ENCODE measurements around the gene BICDL1. TPM values are rescaled to one million over a fixed set of nuclear protein-coding genes. Genes with fewer than 3 reads are reported as not detected.

Gene BICDL1
- total and polyA plus RNA-seq, 10 of the 15 experiments (the other 5 are each of a cell fraction or from before 2014, with no cell fraction given), result 0.72 to 12.3 (median 4.2) TPM

- no peak overlapping the region for H3K4me2 ChIP-seq (ENCODE audit: control insufficient read depth, insufficient read depth)
- H3K79me2 ChIP-seq (ENCODE audit: control insufficient read depth, insufficient read depth, low read length), result peaks cover 36% of the 10 kb centered on the region
- H3K27ac ChIP-seq (ENCODE audit: control insufficient read depth, insufficient read depth), result no peak overlapping the region
- H3K9me3 ChIP-seq (replicated peaks; ENCODE audit: control insufficient read depth, insufficient read depth, low read length), result no peaks in the 10 kb centered on the region
- H2AFZ ChIP-seq (ENCODE audit: control insufficient read depth, low read depth, low read length), result no peak overlapping the region
- RAD21 ChIA-PET (ENCODE audit: unreplicated experiment), result interaction anchor here (1.6 kb wide), 1 partner anchor 17 kb away, joined by 4 read pairs; the partner anchor contains the start of gene RAB35
- H3K27me3 ChIP-seq (replicated peaks in 1 of 2; ENCODE audit: control insufficient read depth in 2 of 2, insufficient read depth in 2 of 2, low read length in 1 of 2), result no peaks in the 10 kb centered on the region
- FAIRE-seq (no peak), DNase-seq (ENCODE audit: low read depth, low spot score) (no peak), ATAC-seq (no peak)
- WGBS (ENCODE audit: insufficient coverage, insufficient replicate concordance, low lambda C conversion rate, missing lambda C conversion rate), result 93% methylated on average over 11 of the region's 11 CpGs
- H3K9ac ChIP-seq (ENCODE audit: control insufficient read depth, insufficient read depth, low read length), result no peak overlapping the region
- CTCF ChIA-PET, result interaction anchor here (0.7 to 1.2 kb wide), 2 partner anchors 13 to 101 kb away, joined by 3 to 4 read pairs; partner anchors contain the start of gene RPLP0
- in situ Hi-C loops (cut with MboI) (no loop called here), intact Hi-C loops (cut with micrococcal nuclease; ENCODE audit: unreplicated experiment) (no loop called here)
- TF ChIP-seq KDM1A (IDR thresholded peaks at IDR 0.05; ENCODE audit: borderline replicate concordance) (no peak), SP1 (IDR thresholded peaks at IDR 0.05; ENCODE audit: low read depth, low read length) (no peak)
- no TSS peak for BruUV-seq (replicated peaks)
- H4K20me1 ChIP-seq (ENCODE audit: control insufficient read depth, insufficient read depth), result no peaks in the 10 kb centered on the region; the same call in 1 of the 2 replicates
- H3K4me3 ChIP-seq, result no peak overlapping the region
- H3K4me1 ChIP-seq (ENCODE audit: control insufficient read depth, insufficient read depth, low read length), result peaks cover 16% of the 10 kb centered on the region
- H3K36me3 ChIP-seq (ENCODE audit: control insufficient read depth in 2 of 2, insufficient read depth in 2 of 2, low read length in 1 of 2), result peaks cover 39 to 75% of the 10 kb centered on the region in 2 experiments
- POLR2A ChIA-PET, result no interaction called here
- SMC1A ChIA-PET (ENCODE audit: uncharacterized antibody, unreplicated experiment), result interaction anchor here (0.5 to 1.1 kb wide), 2 partner anchors 35 to 79 kb away, joined by 3 read pairs; no protein-coding TSS in a partner anchor
Observed at GRCh38 chr12:120099738-120100137, 110.7 kb downstream of the BICDL1 start.

- Histone ChIP-seq H3K9me3 (replicated peaks; ENCODE audit: control insufficient read depth, insufficient read depth, low read length) (no peaks in the 10 kb centered on the region), H3K27me3 (replicated peaks in 1 of 2; ENCODE audit: control insufficient read depth in 2 of 2, insufficient read depth in 2 of 2, low read length in 1 of 2) (no peaks in the 10 kb centered on the region), H3K4me3 (no peak overlapping the region), H4K20me1 (ENCODE audit: control insufficient read depth, insufficient read depth) (no peaks in the 10 kb centered on the region; the same call in 1 of the 2 replicates), H3K4me2 (ENCODE audit: control insufficient read depth, insufficient read depth) (no peak overlapping the region; the same call in 1 of the 2 replicates), H3K9ac (ENCODE audit: control insufficient read depth, insufficient read depth, low read length) (no peak overlapping the region), H3K4me1 (ENCODE audit: control insufficient read depth, insufficient read depth, low read length) (peaks cover 16% of the 10 kb centered on the region), H3K79me2 (ENCODE audit: control insufficient read depth, insufficient read depth, low read length) (peaks cover 43% of the 10 kb centered on the region), H2AFZ (ENCODE audit: control insufficient read depth, low read depth, low read length) (no peak overlapping the region), H3K36me3 (ENCODE audit: control insufficient read depth in 2 of 2, insufficient read depth in 2 of 2, low read length in 1 of 2) (peaks cover 39 to 75% of the 10 kb centered on the region in 2 experiments), H3K27ac (ENCODE audit: control insufficient read depth, insufficient read depth) (peak overlapping the region; percentile 27; the same call in 1 of the 2 replicates)
- CTCF ChIA-PET, result interaction anchor here (0.7 to 1.2 kb wide), 3 partner anchors 13 to 100 kb away, joined by 3 to 4 read pairs (median 3); partner anchors contain the start of gene RPLP0
- in situ Hi-C loops (cut with MboI), result no loop called here
- no peak for DNase-seq (ENCODE audit: low read depth, low spot score)
- no peak for FAIRE-seq
- over 99% methylated on average over 21 of the region's 21 CpGs for WGBS (ENCODE audit: insufficient coverage, insufficient replicate concordance, low lambda C conversion rate, missing lambda C conversion rate)
- BruUV-seq (replicated peaks), result no TSS peak
- POLR2A ChIA-PET, result interaction anchor here (1.6 kb wide), 1 partner anchor 18 kb away, joined by 6 read pairs; no protein-coding TSS in a partner anchor
- RAD21 ChIA-PET (ENCODE audit: unreplicated experiment), result interaction anchor here (1.6 to 2.0 kb wide), 2 partner anchors 10 to 16 kb away, joined by 4 to 6 read pairs; partner anchors contain the start of gene RAB35
- ATAC-seq, result no peak
- intact Hi-C loops (cut with micrococcal nuclease; ENCODE audit: unreplicated experiment), result no loop called here
- SMC1A ChIA-PET (ENCODE audit: uncharacterized antibody, unreplicated experiment), result interaction anchor here (1.0 to 1.1 kb wide), 2 partner anchors 20 to 34 kb away, joined by 3 read pairs; no protein-coding TSS in a partner anchor
- TF ChIP-seq, protein P1, sequence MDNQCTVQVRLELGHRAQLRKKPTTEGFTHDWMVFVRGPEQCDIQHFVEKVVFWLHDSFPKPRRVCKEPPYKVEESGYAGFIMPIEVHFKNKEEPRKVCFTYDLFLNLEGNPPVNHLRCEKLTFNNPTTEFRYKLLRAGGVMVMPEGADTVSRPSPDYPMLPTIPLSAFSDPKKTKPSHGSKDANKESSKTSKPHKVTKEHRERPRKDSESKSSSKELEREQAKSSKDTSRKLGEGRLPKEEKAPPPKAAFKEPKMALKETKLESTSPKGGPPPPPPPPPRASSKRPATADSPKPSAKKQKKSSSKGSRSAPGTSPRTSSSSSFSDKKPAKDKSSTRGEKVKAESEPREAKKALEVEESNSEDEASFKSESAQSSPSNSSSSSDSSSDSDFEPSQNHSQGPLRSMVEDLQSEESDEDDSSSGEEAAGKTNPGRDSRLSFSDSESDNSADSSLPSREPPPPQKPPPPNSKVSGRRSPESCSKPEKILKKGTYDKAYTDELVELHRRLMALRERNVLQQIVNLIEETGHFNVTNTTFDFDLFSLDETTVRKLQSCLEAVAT (IDR thresholded peaks at IDR 0.05), result no peak
- TF ChIP-seq NFYA (IDR thresholded peaks at IDR 0.05; ENCODE audit: borderline replicate concordance, low read depth, low read length) (no peak), FOS (IDR thresholded peaks at IDR 0.05; ENCODE audit: borderline replicate concordance, extremely low read depth, insufficient read length) (no peak), STAT1 (conservative IDR thresholded peaks at IDR 0.05) (no peak), FOXM1 (IDR thresholded peaks at IDR 0.05; ENCODE audit: low read depth, low read length) (no peak), GABPA (IDR thresholded peaks at IDR 0.05; ENCODE audit: low read depth) (no peak), HDAC6 (IDR thresholded peaks at IDR 0.05; ENCODE audit: unreplicated experiment) (no peak)
- TF ChIP-seq, protein P2, sequence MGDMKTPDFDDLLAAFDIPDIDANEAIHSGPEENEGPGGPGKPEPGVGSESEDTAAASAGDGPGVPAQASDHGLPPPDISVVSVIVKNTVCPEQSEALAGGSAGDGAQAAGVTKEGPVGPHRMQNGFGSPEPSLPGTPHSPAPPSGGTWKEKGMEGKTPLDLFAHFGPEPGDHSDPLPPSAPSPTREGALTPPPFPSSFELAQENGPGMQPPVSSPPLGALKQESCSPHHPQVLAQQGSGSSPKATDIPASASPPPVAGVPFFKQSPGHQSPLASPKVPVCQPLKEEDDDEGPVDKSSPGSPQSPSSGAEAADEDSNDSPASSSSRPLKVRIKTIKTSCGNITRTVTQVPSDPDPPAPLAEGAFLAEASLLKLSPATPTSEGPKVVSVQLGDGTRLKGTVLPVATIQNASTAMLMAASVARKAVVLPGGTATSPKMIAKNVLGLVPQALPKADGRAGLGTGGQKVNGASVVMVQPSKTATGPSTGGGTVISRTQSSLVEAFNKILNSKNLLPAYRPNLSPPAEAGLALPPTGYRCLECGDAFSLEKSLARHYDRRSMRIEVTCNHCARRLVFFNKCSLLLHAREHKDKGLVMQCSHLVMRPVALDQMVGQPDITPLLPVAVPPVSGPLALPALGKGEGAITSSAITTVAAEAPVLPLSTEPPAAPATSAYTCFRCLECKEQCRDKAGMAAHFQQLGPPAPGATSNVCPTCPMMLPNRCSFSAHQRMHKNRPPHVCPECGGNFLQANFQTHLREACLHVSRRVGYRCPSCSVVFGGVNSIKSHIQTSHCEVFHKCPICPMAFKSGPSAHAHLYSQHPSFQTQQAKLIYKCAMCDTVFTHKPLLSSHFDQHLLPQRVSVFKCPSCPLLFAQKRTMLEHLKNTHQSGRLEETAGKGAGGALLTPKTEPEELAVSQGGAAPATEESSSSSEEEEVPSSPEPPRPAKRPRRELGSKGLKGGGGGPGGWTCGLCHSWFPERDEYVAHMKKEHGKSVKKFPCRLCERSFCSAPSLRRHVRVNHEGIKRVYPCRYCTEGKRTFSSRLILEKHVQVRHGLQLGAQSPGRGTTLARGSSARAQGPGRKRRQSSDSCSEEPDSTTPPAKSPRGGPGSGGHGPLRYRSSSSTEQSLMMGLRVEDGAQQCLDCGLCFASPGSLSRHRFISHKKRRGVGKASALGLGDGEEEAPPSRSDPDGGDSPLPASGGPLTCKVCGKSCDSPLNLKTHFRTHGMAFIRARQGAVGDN (IDR thresholded peaks at IDR 0.05), result no peak
Observed at GRCh38 chr12:120100630-120101029, 111.6 kb downstream of the BICDL1 start.
